Measurements from ENCODE around the gene PTPRN2.

DNA sequence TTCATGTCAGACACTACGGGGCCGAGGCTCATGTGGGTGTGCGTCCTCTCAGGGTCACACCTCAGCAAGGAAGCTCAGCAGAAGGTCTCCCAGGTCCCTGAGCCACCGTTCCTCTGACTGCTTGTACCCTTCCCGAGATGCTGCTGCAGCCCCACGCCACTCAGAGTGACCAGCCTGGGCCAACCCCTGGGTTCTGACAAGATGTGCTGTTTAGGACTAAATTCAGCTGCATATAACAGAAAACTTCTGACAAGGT, 738.4 kb downstream of the PTPRN2 start:
- TF ChIP-seq, protein P1, sequence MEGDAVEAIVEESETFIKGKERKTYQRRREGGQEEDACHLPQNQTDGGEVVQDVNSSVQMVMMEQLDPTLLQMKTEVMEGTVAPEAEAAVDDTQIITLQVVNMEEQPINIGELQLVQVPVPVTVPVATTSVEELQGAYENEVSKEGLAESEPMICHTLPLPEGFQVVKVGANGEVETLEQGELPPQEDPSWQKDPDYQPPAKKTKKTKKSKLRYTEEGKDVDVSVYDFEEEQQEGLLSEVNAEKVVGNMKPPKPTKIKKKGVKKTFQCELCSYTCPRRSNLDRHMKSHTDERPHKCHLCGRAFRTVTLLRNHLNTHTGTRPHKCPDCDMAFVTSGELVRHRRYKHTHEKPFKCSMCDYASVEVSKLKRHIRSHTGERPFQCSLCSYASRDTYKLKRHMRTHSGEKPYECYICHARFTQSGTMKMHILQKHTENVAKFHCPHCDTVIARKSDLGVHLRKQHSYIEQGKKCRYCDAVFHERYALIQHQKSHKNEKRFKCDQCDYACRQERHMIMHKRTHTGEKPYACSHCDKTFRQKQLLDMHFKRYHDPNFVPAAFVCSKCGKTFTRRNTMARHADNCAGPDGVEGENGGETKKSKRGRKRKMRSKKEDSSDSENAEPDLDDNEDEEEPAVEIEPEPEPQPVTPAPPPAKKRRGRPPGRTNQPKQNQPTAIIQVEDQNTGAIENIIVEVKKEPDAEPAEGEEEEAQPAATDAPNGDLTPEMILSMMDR (conservative IDR thresholded peaks at IDR 0.05 in 1 of 2, IDR thresholded peaks at IDR 0.05 in 1 of 2; ENCODE audit: low read depth in 1 of 2, low read length in 2 of 2) = no peak
- no peak for TF ChIP-seq EZH2 (IDR thresholded peaks at IDR 0.05; ENCODE audit: low read length, missing control alignments)

All from fibroblast of lung (primary cell).